Measurements from ENCODE around the gene FRAT1. TPM values are rescaled to one million over a fixed set of nuclear protein-coding genes. Genes with fewer than 3 reads are reported as not detected.
"Not testable (repeated sequence)": the region's sequence is repeated elsewhere in the genome, so short reads cannot be mapped to it uniquely, and the experiment has no call there.

FRAT1 gene
- total RNA-seq, 4 donors from 2014 or later, result 1.8 to 6.9 (median 3.2) TPM

- H3K4me3 ChIP-seq, result no peak overlapping the region
- no peak for DNase-seq
- intact Hi-C loops (cut with DNase I; ENCODE audit: low total_unique reads), result no loop called here
- no peaks in the 10 kb centered on the region for H3K9me3 ChIP-seq
- H3K4me1 ChIP-seq, result peaks cover 0 to 7% of the 10 kb centered on the region in 2 donors
- peak overlapping the region; percentile 48 to 69 for H3K27ac ChIP-seq
- no peaks in the 10 kb centered on the region for H3K36me3 ChIP-seq
- TF ChIP-seq CTCF (IDR thresholded peaks at IDR 0.05), result peak; percentile 61 to 68 (median 64)
- no peak for TF ChIP-seq POLR2A (IDR thresholded peaks at IDR 0.05)
- no peaks in the 10 kb centered on the region for H3K27me3 ChIP-seq
Observed at GRCh38 chr10:97278491-97278989, 40.5 kb upstream of the FRAT1 start.

- DNase-seq, result peak in 1 of 2 donors; percentile 24
- Histone ChIP-seq H3K9me3 (no peaks in the 10 kb centered on the region), H3K36me3 (no peaks in the 10 kb centered on the region), H3K27me3 (no peaks in the 10 kb centered on the region), H3K4me3 (no peak overlapping the region), H3K27ac (peak overlapping the region; percentile 48 to 69), H3K4me1 (peaks cover 0 to 7% of the 10 kb centered on the region in 2 donors)
- intact Hi-C loops (cut with DNase I; ENCODE audit: low total_unique reads), result no loop called here
- TF ChIP-seq CTCF (IDR thresholded peaks at IDR 0.05), result no peak
Observed at GRCh38 chr10:97279121-97279815, 39.8 kb upstream of the FRAT1 start.

GRCh38 chr10:97280783-97281182 lies 38.3 kb upstream of the FRAT1 start:
- intact Hi-C loops (cut with DNase I; ENCODE audit: low total_unique reads), result no loop called here
- Histone ChIP-seq H3K27ac (no peak overlapping the region), H3K9me3 (no peaks in the 10 kb centered on the region), H3K36me3 (no peaks in the 10 kb centered on the region), H3K4me1 (peaks cover 0 to 7% of the 10 kb centered on the region in 2 donors), H3K27me3 (no peaks in the 10 kb centered on the region), H3K4me3 (no peak overlapping the region)
- TF ChIP-seq POLR2A (IDR thresholded peaks at IDR 0.05) (no peak), CTCF (IDR thresholded peaks at IDR 0.05) (no peak)
- DNase-seq, result no peak

- H3K4me3 ChIP-seq; H3K27me3 ChIP-seq; intact Hi-C loops (cut with DNase I; ENCODE audit: low total_unique reads); H3K9me3 ChIP-seq; DNase-seq; H3K4me1 ChIP-seq; H3K36me3 ChIP-seq; H3K27ac ChIP-seq: not testable (repeated sequence)
Observed at GRCh38 chr10:97290076-97290475, 29.0 kb upstream of the FRAT1 start.

- DNase-seq; H3K27me3 ChIP-seq; H3K4me3 ChIP-seq; H3K9me3 ChIP-seq; H3K4me1 ChIP-seq; intact Hi-C loops (cut with DNase I; ENCODE audit: low total_unique reads); H3K27ac ChIP-seq; H3K36me3 ChIP-seq: not testable (repeated sequence)
Observed at GRCh38 chr10:97290576-97291356, 28.3 kb upstream of the FRAT1 start.

Measured in uterus (tissue), 4 donors.